HG03575 (cell line): ENCODE data around the gene RASGEF1C.

Experiments
- ATAC-seq: cut with Tn5 transposase; IDR thresholded peaks from one replicate; pipeline ENCODE4 v1.9.1; 2021; ENCODE audit not compliant: unreplicated experiment, insufficient number of reproducible peaks, low FRiP score; ENCODE audit errors: extremely low read depth

RASGEF1C gene

GRCh38 chr5:180053061-180053602 lies 155.9 kb downstream of the RASGEF1C start:
- ATAC-seq: no peak

GRCh38 chr5:180052211-180052818 lies 156.7 kb downstream of the RASGEF1C start:
- ATAC-seq: no peak
